Right cardiac atrium (tissue), 5 donors: ENCODE measurements around the gene HIP1. TPM values are rescaled to one million over a fixed set of nuclear protein-coding genes. Genes with fewer than 3 reads are reported as not detected.
"Not testable (repeated sequence)": the region's sequence is repeated elsewhere in the genome, so short reads cannot be mapped to it uniquely, and the experiment has no call there.

Experiments
- ATAC-seq, 2 donors: fragments of 200-7000 bp; cut with Tn5 transposase; one replicate each; pipeline versions ENCODE4 v1.8.0 to v1.9.1; 2020; ENCODE audit warnings: moderate library complexity in 2 of 2, mild to moderate bottlenecking in 1 of 2
- DNase-seq, 3 donors: peaks; one replicate each; pipeline ENCODE4 v3.0.0-alpha.2; 2020
- H3K27ac ChIP-seq: one replicate; pipeline ENCODE4 v1.5.1; 2013; ENCODE audit warnings: mild to moderate bottlenecking, low read length, control low read depth, moderate library complexity
- H3K27me3 ChIP-seq: one replicate; pipeline ENCODE4 v1.6.1; 2013; ENCODE audit not compliant: control insufficient read depth, insufficient read depth
- H3K4me1 ChIP-seq: one replicate; pipeline ENCODE4 v1.6.1; 2013; ENCODE audit warnings: low read length; ENCODE audit not compliant: control insufficient read depth, insufficient read depth
- H3K4me3 ChIP-seq: one replicate; pipeline ENCODE4 v1.5.1; 2013; ENCODE audit warnings: low read length, control low read depth
- H3K9me3 ChIP-seq: one replicate; pipeline ENCODE4 v1.6.1; 2013; ENCODE audit warnings: low read length; ENCODE audit not compliant: control insufficient read depth
- WGBS: extraction: QIAGEN DNeasy Blood & Tissue Kit; methylation state at CpG from one replicate; pipeline ENCODE4 v1.1.7; 2013; 5-methylcytosine and 5-hydroxymethylcytosine counted together
- intact Hi-C, 4 donors: fragments of 100-400 bp; cut with DNase I; formaldehyde crosslinking; loops; one replicate each; pipeline versions ENCODE4 v1.11.0 to v1.14.0; 2022 to 2023
- polyA plus RNA-seq: library from polyadenylated mRNA; stranded (reverse); fragments of 200-250 nt; gene quantifications from one replicate; pipeline ENCODE4 v1.2.3, GENCODE V29; 2013
- total RNA-seq, 4 donors: library from RNA; stranded (reverse); fragmentation: NEBNext Ultra II Directional; extraction: Animal tissue kit (Norgen Biotek cat#: 25700); gene quantifications; one replicate each; pipeline ENCODE4 v1.2.1, GENCODE V29; 2021
- donor health status: healthy with polysubstance abuse.
- donor health status: DM: no; HTN: yes; CAD: no.
- donor health status: DM: no; HTN: no; CAD: no.
- donor health status: DM: no; HTN: yes; CAD: no; lungs with severe emphysema.
- donor health status: DM: yes; HTN: yes; CAD: no.

The HIP1 gene
- total and polyA plus RNA-seq, 5 donors, result 5.6 to 15.0 (median 12.3) TPM

GRCh38 chr7:75725306-75725705, 13.4 kb downstream of the HIP1 start:
- H3K4me1 ChIP-seq, result peaks cover 5% of the 10 kb centered on the region
- no peaks in the 10 kb centered on the region for H3K9me3 ChIP-seq
- DNase-seq, result no peak
- whole genome bisulfite sequencing, result 89% methylated on average over 6 of the region's 6 CpGs
- no peak for ATAC-seq
- intact Hi-C loops, result loop anchor here in 1 of 4 donors (10.0 kb wide), 1 partner anchor 91 kb away; no protein-coding TSS in a partner anchor
- no peaks in the 10 kb centered on the region for H3K27me3 ChIP-seq
- no peak overlapping the region for H3K27ac ChIP-seq
- H3K4me3 ChIP-seq, result no peak overlapping the region

- intact Hi-C loops, result loop anchor here in 1 of 4 donors (10.0 kb wide), 1 partner anchor 89 kb away; no protein-coding TSS in a partner anchor
- H3K27me3 ChIP-seq, result no peaks in the 10 kb centered on the region
- DNase-seq, result no peak
- H3K4me3 ChIP-seq, result no peak overlapping the region
- ATAC-seq, result no peak
- 75% methylated on average over 3 of the region's 3 CpGs for WGBS
- no peak overlapping the region for H3K27ac ChIP-seq
- no peaks in the 10 kb centered on the region for H3K9me3 ChIP-seq
- H3K4me1 ChIP-seq, result peaks cover 5% of the 10 kb centered on the region
Observed at GRCh38 chr7:75723444-75723843, 15.3 kb downstream of the HIP1 start.

- DNase-seq (no peak), ATAC-seq (peak in 1 of 2 donors; percentile 67)
- Histone ChIP-seq H3K27ac (no peak overlapping the region), H3K9me3 (no peaks in the 10 kb centered on the region), H3K27me3 (no peaks in the 10 kb centered on the region), H3K4me1 (no peaks in the 10 kb centered on the region), H3K4me3 (no peak overlapping the region)
- intact Hi-C loops, result loop anchor here in 1 of 4 donors (10.0 kb wide), 1 partner anchor 88 kb away; no protein-coding TSS in a partner anchor
- 52% methylated on average over 4 of the region's 4 CpGs for WGBS
Observed at GRCh38 chr7:75722373-75722772, 16.4 kb downstream of the HIP1 start.

- intact Hi-C loops, result loop anchor here in 1 of 4 donors (10.0 kb wide), 1 partner anchor 87 kb away; no protein-coding TSS in a partner anchor
- H3K9me3 ChIP-seq, DNase-seq, H3K27ac ChIP-seq, H3K27me3 ChIP-seq, H3K4me3 ChIP-seq, H3K4me1 ChIP-seq, ATAC-seq: not testable (repeated sequence)
- 92% methylated on average over 9 of the region's 9 CpGs for WGBS
Observed at GRCh38 chr7:75721922-75722321, 16.8 kb downstream of the HIP1 start.

- H3K27ac ChIP-seq, result no peak overlapping the region
- no peaks in the 10 kb centered on the region for H3K4me1 ChIP-seq
- no peaks in the 10 kb centered on the region for H3K27me3 ChIP-seq
- ATAC-seq (no peak), DNase-seq (no peak)
- intact Hi-C loops, result loop anchor here in 1 of 4 donors (10.0 kb wide), 1 partner anchor 87 kb away; no protein-coding TSS in a partner anchor
- H3K4me3 ChIP-seq, result no peak overlapping the region
- H3K9me3 ChIP-seq, result no peaks in the 10 kb centered on the region
- WGBS, result 71% methylated on average over 2 of the region's 2 CpGs
Observed at GRCh38 chr7:75721426-75721825, 17.3 kb downstream of the HIP1 start.

- intact Hi-C loops, result loop anchor here in 1 of 4 donors (10.0 kb wide), 1 partner anchor 85 kb away; no protein-coding TSS in a partner anchor
- no peak overlapping the region for H3K4me3 ChIP-seq
- ATAC-seq (no peak), DNase-seq (no peak)
- no peaks in the 10 kb centered on the region for H3K9me3 ChIP-seq
- no peaks in the 10 kb centered on the region for H3K4me1 ChIP-seq
- 94% methylated on average over 5 of the region's 5 CpGs for WGBS
- no peak overlapping the region for H3K27ac ChIP-seq
- no peaks in the 10 kb centered on the region for H3K27me3 ChIP-seq
Observed at GRCh38 chr7:75719626-75720025, 19.1 kb downstream of the HIP1 start.

GRCh38 chr7:75718390-75719031, 20.2 kb downstream of the HIP1 start:
- H3K27me3 ChIP-seq, result no peaks in the 10 kb centered on the region
- 57% methylated on average over 10 of the region's 10 CpGs for WGBS
- no peaks in the 10 kb centered on the region for H3K9me3 ChIP-seq
- H3K27ac ChIP-seq, result no peak overlapping the region
- H3K4me3 ChIP-seq, result no peak overlapping the region
- ATAC-seq (no peak), DNase-seq (no peak)
- no peaks in the 10 kb centered on the region for H3K4me1 ChIP-seq
- intact Hi-C loops, result no loop called here

- H3K9me3 ChIP-seq, H3K27me3 ChIP-seq, ATAC-seq, H3K27ac ChIP-seq, intact Hi-C loops, H3K4me3 ChIP-seq, H3K4me1 ChIP-seq, DNase-seq: not testable (repeated sequence)
- 98% methylated on average over 3 of the region's 3 CpGs for WGBS
Observed at GRCh38 chr7:75717746-75718145, 21.0 kb downstream of the HIP1 start.

GRCh38 chr7:75716992-75717626, 21.6 kb downstream of the HIP1 start:
- peaks cover 7% of the 10 kb centered on the region for H3K4me1 ChIP-seq
- no peak for ATAC-seq
- no peak overlapping the region for H3K27ac ChIP-seq
- H3K9me3 ChIP-seq, result no peaks in the 10 kb centered on the region
- no peaks in the 10 kb centered on the region for H3K27me3 ChIP-seq
- DNase-seq, result no peak
- intact Hi-C loops, result no loop called here
- no peak overlapping the region for H3K4me3 ChIP-seq
- WGBS, result 89% methylated on average over 9 of the region's 9 CpGs

GRCh38 chr7:75715864-75716263, 22.9 kb downstream of the HIP1 start:
- DNase-seq, result no peak
- intact Hi-C loops, result no loop called here

More at GRCh38 chr7:75715864-75716263, 22.9 kb downstream of the HIP1 start:
- Histone ChIP-seq H3K4me3 (no peak overlapping the region), H3K27me3 (no peaks in the 10 kb centered on the region), H3K27ac (no peak overlapping the region), H3K9me3 (no peaks in the 10 kb centered on the region), H3K4me1 (peaks cover 10% of the 10 kb centered on the region)
- 83% methylated on average over 7 of the region's 7 CpGs for WGBS
- no peak for ATAC-seq
